GM18520 (cell line): ENCODE measurements around the gene ENO3.

Experiments used
- ATAC-seq: cut with Tn5 transposase; IDR thresholded peaks from one replicate; pipeline ENCODE4 v1.9.1; 2021; ENCODE audit not compliant: unreplicated experiment

The ENO3 gene

DNA sequence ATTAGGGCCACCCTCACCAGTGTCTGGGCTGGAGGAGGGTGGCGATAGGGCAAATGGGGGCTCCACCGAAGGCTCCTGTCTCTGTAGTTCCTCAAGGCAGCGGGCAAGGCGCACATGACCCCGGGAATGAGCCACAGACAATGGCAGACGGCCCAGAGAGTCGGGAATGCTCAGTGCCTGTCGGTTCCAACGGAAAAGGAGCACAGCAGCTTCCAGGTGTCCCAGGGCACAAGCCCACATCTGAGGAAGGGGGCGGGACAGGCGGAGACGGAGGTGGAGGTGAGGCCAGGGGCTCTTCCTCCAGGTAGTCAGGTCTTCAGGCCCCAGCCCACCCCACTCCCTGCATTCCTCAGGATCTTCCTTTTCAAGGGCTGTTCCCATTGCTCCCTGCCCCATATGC lies 21.8 kb downstream of the ENO3 start:
- no peak for ATAC-seq

GRCh38 chr17:4973256-4974114 lies 22.6 kb downstream of the ENO3 start:
- no peak for ATAC-seq

DNA sequence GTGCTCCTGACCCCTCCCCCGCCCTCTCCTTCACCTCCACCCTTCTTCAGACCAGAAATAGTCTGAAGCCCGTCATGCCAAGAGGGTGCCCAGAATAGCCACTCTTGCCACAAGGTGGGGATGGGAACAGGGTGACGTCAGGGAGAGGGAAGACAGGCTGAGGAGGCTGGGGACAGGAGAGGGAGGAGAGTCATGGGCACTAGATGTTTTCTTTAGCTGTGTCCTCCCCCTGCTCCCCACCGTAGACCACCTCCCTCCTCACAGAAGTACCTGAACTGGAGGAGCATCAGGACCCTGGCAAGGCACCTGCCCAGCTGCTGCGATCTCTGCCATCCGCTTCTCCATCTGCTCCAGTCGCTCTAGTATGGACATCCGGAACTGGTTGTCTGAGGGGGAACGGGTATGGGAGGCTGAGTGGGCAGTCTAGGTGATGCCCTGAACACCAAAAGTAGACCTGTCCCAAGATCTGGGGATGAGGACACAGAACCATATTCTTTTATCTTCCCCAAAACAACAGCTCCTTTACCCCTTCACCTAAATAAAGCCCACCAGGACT lies 23.3 kb downstream of the ENO3 start:
- ATAC-seq = no peak

GRCh38 chr17:4978726-4979125 lies 27.8 kb downstream of the ENO3 start:
- no peak for ATAC-seq

- ATAC-seq = no peak
These were observed 29.8 kb downstream of the ENO3 start for GRCh38 chr17:4980644-4981216.

DNA sequence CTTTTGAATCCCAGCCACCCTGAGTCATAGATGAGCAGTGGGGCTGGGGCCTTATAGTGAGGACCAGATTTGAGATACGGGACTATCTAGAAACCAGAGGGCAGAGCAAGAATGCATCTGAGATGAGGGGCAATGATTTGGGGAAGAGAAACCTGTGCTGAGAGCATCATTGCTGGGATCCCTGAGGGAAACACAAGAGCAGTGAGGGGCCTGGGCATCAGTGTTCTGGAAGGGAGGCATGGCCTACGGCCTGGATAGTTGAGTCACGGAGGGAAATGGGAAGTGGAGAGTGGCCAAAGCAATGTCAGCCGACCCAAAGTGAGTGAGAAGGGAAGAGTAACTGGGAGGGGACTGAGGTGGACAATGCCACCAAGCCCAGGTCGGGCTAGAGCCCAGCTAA lies 31.4 kb downstream of the ENO3 start:
- no peak for ATAC-seq

DNA sequence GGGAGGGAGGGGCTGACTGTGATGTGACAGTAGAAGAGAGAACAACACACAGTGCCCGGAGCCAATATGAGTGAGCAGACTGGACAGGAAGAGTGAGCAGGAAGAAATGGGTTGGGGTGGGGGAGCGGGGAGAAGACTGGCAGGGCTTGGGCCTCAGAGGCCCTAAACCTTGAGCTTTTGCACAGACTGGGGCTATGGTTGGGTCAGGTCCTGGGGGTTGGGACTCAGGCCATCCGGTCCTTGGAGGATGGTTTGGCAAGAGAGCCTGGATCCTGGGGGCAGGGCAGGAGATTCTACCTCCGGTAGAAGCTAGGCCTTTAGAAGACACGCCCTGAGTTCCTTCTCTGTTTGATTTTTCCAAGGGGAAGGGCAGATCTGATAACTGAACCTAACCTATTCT lies 35.5 kb downstream of the ENO3 start:
- ATAC-seq = no peak

GRCh38 chr17:4986951-4987766 lies 36.2 kb downstream of the ENO3 start, which contains the start of gene CAMTA2:
CAMTA2 (minus strand) TSS chr17:4987675; CDS start chr17:4986222, 1,453 bp downstream.
- ATAC-seq = peak; percentile 57

DNA sequence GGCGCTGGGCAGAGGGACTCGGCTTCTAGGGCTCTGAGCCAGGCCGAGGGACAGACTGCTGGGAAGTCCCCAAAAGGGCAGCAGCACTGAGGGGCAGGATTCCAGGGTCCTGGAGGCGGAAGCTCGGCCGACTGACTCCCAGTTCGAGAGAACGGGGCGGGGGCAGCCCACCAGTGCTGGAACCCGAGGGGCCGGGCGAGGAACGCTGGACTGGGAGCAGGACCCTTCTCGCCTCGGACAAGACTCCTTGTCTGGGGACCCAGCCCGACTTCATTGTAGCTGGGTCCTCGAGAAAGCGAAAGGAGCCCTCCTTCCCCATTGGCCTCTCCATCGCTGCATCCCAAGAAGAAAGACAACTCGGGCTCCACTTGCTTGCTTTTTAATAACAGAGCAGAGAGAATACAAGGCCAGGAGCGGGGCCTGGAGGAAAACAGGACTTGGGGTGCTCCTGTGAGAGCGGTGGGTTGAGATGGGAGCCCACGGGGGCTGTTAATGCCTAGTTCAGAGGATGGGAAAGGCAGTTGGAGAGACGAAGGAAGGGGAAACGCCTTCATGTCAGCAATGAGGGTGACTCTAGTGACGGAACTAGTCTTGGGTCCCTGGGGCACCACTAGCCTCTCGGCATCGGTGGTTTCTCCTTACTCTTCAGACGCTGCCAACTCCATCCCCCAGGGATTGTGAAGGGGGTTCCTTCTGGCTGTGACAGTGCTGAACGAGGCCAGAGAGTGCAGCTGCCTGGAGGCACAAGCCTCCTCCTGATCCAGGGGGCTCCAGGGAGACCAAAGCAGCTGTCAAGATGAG lies 37.0 kb downstream of the ENO3 start:
- ATAC-seq = no peak

- no peak for ATAC-seq
These were observed 43.2 kb downstream of the ENO3 start for GRCh38 chr17:4994081-4994595.

DNA sequence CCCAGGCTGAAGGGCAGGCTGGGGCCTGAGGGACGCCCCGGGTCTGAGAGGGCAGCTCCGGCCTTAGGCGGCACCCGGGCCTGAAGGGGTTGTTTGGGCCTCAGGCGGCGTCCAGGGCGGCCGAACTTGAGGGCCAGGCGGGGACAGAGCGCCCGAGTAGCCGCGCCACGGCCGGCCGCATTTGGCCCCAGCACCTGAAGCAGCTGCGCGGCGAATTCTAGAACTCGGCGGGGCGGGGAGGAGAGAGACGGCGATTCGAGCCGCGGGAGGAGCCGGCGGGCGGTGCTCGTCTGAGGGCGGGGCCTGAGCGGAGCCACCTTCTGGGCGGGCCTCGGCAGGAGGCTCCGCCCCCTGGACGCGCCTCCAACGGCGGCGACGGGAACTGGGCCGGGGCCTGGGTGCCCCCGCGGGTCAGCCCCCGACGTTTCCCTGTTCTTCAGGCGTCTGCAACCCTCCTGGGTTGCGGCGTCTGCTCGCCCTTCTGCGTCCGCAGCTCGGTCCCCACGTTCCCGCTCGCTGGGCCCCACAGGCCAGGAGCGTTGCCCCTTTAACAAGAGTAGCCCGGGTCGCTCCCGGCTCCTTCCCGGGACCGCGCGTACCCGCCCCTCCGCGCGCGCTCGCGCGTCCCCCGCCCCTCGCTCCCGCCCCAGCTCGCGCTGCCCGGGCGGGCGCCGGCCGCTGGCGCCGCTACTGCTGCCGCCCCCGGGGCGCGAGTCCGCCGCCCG lies 46.5 kb downstream of the ENO3 start, which contains the start of the genes INCA1 and KIF1C:
Gene INCA1, minus strand, starts transcription at position 221 of the 725 bp plus-strand sequence. CDS start 3,085 bp downstream, outside the sequence.
Gene KIF1C, plus strand, starts transcription at position 649 of the 725 bp plus-strand sequence. CDS start 2,297 bp downstream, outside the sequence.
- ATAC-seq = peak; percentile 80

DNA sequence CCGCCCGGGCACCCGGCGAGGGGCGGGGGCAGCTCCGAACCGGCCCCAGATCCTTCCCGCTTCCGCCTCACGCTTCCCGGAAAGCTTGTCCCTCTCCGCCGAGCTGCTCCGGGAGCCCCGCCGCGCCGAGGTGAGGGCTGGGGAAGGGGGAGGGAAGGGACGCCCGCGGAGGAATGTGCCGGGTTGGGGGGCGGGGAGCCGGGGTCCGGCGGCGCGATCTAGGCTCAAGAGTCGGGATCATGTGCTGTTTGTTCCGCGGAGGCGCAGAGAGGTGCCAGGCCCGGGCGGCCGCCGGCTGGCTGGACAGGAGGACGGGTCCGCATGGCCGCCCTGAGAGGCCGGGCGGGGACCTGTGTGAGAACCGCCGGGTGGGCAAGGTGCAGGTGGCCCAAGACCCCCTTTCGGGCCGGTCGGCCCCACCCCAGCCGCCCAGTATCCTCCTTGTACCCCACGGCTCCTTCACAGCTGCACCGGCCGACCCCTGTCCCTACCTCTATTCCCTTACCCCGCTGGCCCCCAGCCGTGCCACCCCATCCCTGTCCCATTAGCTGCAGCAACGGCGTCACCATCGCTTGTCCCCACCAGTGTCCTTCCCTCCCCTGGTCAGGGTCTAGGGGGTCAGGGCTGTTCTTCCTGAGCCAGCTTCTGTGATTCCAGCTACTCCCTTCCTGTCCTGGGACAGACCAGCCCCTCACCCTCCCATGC lies 47.3 kb downstream of the ENO3 start:
- ATAC-seq = no peak

- no peak for ATAC-seq
These were observed 48.0 kb downstream of the ENO3 start for GRCh38 chr17:4998732-4999429.

DNA sequence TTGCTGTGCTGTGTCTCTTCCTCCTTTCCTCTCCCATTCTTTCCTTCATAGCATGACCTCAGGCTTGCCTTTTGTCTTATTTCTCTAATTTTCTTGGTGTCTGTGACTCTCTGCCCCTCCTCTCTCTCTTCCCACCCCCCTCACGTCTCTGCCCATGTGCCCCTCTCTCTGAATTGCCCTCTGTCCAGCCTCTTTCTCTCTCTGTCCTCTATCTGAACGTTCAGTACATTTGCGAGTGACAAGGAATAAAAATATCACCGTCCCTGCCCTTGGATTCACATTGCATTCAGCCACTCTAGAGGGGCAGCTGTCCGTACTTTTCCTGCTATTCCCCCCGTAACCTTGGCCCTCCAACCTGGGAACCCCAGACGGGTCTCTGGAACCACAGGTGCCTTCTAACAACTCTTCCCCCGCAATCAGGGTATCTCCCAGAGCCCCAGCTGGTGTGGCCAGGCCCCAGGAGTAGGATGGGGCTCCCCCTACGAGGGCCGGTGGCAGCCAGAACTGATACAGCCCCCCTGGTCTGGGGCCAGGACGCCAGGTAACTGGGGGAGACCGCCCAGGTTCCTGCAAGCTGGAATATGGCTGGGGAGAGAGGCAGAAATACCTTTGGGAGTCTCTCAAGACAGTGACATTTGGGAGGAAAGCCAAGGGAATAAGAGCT lies 48.6 kb downstream of the ENO3 start:
- no peak for ATAC-seq

GRCh38 chr17:5000237-5000639 lies 49.3 kb downstream of the ENO3 start:
- no peak for ATAC-seq

DNA sequence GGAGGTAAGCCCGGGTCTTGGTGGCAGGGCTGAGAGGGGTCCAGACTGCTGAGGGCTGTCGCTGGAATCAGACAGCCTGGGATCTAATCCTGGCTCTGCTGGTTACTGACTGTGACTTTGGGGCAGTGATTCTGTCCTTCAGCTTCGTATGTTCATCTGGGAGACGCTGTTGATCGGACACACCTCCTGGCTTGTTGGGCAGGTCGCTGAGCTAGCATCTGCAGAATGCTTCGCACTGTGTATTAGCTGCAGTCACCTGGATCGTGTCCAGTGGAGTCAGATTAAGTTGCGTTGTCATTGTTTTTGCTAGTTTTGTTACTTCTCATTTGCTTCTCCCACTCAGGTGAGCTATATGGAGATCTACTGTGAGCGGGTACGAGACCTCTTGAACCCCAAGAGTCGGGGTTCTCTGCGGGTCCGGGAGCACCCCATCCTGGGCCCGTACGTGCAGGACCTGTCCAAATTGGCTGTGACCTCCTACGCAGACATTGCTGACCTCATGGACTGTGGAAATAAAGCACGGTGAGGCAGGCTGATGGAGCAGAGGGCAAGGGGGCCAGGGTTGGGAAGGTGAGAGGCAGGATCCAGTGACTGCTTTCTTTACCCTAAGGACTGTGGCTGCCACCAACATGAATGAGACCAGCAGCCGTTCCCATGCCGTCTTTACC lies 51.3 kb downstream of the ENO3 start:
- no peak for ATAC-seq

- no peak for ATAC-seq
These were observed 52.4 kb downstream of the ENO3 start for GRCh38 chr17:5003214-5003867.
